ENCODE data around the gene CDH23.

The CDH23 gene

GRCh38 chr10:71739358-71739900 lies 342.7 kb downstream of the CDH23 start:
- TF ChIP-seq POLR2AphosphoS5 (IDR thresholded peaks at IDR 0.05; ENCODE audit: low read depth, low read length) (no peak), TAF1 (IDR thresholded peaks at IDR 0.05; ENCODE audit: borderline replicate concordance, insufficient read depth, low read length) (no peak), REST (IDR thresholded peaks at IDR 0.05; ENCODE audit: insufficient read depth in 1 of 2, low read depth in 2 of 2, low read length in 2 of 2) (no peak), FOXP2 (optimal IDR thresholded peaks at IDR 0.05; ENCODE audit: borderline replicate concordance, extremely low read depth, extremely low read length, insufficient read depth) (no peak), SIN3A (IDR thresholded peaks at IDR 0.05; ENCODE audit: borderline replicate concordance, insufficient read depth, low read length) (no peak)

- TF ChIP-seq POLR2AphosphoS5 (IDR thresholded peaks at IDR 0.05; ENCODE audit: low read depth, low read length) (no peak), SIN3A (IDR thresholded peaks at IDR 0.05; ENCODE audit: borderline replicate concordance, insufficient read depth, low read length) (no peak), FOXP2 (optimal IDR thresholded peaks at IDR 0.05; ENCODE audit: borderline replicate concordance, extremely low read depth, extremely low read length, insufficient read depth) (no peak), TAF1 (IDR thresholded peaks at IDR 0.05; ENCODE audit: borderline replicate concordance, insufficient read depth, low read length) (no peak), REST (IDR thresholded peaks at IDR 0.05; ENCODE audit: insufficient read depth in 1 of 2, low read depth in 2 of 2, low read length in 2 of 2) (no peak)
Measured at GRCh38 chr10:71740069-71740653, 343.4 kb downstream of the CDH23 start.

- TF ChIP-seq FOXP2 (optimal IDR thresholded peaks at IDR 0.05; ENCODE audit: borderline replicate concordance, extremely low read depth, extremely low read length, insufficient read depth) = no peak
- TF ChIP-seq REST (IDR thresholded peaks at IDR 0.05; ENCODE audit: insufficient read depth in 1 of 2, low read depth in 2 of 2, low read length in 2 of 2) = no peak
- TF ChIP-seq TAF1 (IDR thresholded peaks at IDR 0.05; ENCODE audit: borderline replicate concordance, insufficient read depth, low read length) = no peak
- TF ChIP-seq SIN3A (IDR thresholded peaks at IDR 0.05; ENCODE audit: borderline replicate concordance, insufficient read depth, low read length) = no peak
- TF ChIP-seq POLR2AphosphoS5 (IDR thresholded peaks at IDR 0.05; ENCODE audit: low read depth, low read length) = no peak
Measured at GRCh38 chr10:71741029-71741428, 344.3 kb downstream of the CDH23 start.

- TF ChIP-seq REST (IDR thresholded peaks at IDR 0.05; ENCODE audit: insufficient read depth in 1 of 2, low read depth in 2 of 2, low read length in 2 of 2) = no peak
- TF ChIP-seq POLR2AphosphoS5 (IDR thresholded peaks at IDR 0.05; ENCODE audit: low read depth, low read length) = no peak
- no peak for TF ChIP-seq SIN3A (IDR thresholded peaks at IDR 0.05; ENCODE audit: borderline replicate concordance, insufficient read depth, low read length)
Measured at GRCh38 chr10:71741671-71742070, 345.0 kb downstream of the CDH23 start.
